ENCODE measurements around the gene MYO5C. TPM values are rescaled to one million over a fixed set of nuclear protein-coding genes. Genes with fewer than 3 reads are reported as not detected.

The MYO5C gene
- total and polyA plus RNA-seq, 2 donors (not counting 3 experiments of a cell fraction or from before 2014, with no cell fraction given) = 7.5 to 19.4 TPM

DNA sequence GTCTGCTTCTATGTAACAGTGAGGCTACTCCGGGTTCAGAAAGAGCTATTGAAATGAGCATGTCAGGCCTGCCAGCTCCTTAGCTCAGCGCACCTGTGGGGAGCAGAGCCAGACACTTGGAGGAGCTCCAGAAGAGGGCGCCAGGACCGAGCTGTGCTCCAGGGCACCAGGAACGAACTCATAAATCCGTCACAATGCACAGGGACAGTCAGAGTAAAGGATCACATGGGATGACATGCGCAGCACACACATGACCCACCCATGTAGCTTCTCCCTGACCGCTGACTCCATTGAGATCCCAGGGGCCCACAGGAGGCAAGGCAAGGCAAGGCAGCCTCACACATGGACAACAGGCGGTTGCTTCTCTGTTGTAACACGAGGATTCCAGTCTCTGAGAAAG is 78.4 kb downstream of the MYO5C start:
- no peaks in the 10 kb centered on the region for H4K20me1 ChIP-seq (replicated peaks; ENCODE audit: control insufficient read depth, extremely low read depth, insufficient read depth, low read length)
- DNase-seq (ENCODE audit: low read depth, low spot score) = no peak
- no peaks in the 10 kb centered on the region for H3K9me1 ChIP-seq (replicated peaks; ENCODE audit: control insufficient read depth, extremely low read depth, insufficient read depth, low read length)
- no peak overlapping the region for H2AFZ ChIP-seq (ENCODE audit: low read depth, low read length)
- no peak overlapping the region for H3K4me3 ChIP-seq (replicated peaks in 1 of 3; ENCODE audit: insufficient read depth in 1 of 3, low read depth in 1 of 3, low read length in 3 of 3)
- POLR2A ChIA-PET = no interaction called here
- peak; percentile 18 for FAIRE-seq
- CTCF ChIA-PET = interaction anchor here (1.1 to 1.7 kb wide), 6 partner anchors 9 to 519 kb away, joined by 3 to 5 read pairs (median 4); no protein-coding TSS in a partner anchor
- intact Hi-C loops (cut with micrococcal nuclease) (no loop called here), dilution Hi-C loops (cut with MboI; ENCODE audit: extremely low pct_ligation_motif_present, low sequenced_read_pairs) (no loop called here)
- no peak for TF ChIP-seq MYC (IDR thresholded peaks at IDR 0.05; ENCODE audit: low read depth, low read length)
- TF ChIP-seq, protein P1, sequence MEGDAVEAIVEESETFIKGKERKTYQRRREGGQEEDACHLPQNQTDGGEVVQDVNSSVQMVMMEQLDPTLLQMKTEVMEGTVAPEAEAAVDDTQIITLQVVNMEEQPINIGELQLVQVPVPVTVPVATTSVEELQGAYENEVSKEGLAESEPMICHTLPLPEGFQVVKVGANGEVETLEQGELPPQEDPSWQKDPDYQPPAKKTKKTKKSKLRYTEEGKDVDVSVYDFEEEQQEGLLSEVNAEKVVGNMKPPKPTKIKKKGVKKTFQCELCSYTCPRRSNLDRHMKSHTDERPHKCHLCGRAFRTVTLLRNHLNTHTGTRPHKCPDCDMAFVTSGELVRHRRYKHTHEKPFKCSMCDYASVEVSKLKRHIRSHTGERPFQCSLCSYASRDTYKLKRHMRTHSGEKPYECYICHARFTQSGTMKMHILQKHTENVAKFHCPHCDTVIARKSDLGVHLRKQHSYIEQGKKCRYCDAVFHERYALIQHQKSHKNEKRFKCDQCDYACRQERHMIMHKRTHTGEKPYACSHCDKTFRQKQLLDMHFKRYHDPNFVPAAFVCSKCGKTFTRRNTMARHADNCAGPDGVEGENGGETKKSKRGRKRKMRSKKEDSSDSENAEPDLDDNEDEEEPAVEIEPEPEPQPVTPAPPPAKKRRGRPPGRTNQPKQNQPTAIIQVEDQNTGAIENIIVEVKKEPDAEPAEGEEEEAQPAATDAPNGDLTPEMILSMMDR (IDR thresholded peaks at IDR 0.05; ENCODE audit: extremely low read depth in 1 of 2, insufficient read depth in 1 of 2, low read depth in 1 of 2, low read length in 2 of 2) = peak in 1 of 2 donors; percentile 3
- no peak overlapping the region for H3K27ac ChIP-seq (ENCODE audit: insufficient read depth, low read depth, low read length)
- H3K79me2 ChIP-seq (ENCODE audit: control insufficient read depth, insufficient read depth, low read length) = no peaks in the 10 kb centered on the region
- H3K27me3 ChIP-seq (ENCODE audit: control insufficient read depth in 2 of 2, insufficient read depth in 2 of 2, low read length in 2 of 2) = no peaks in the 10 kb centered on the region
- no peaks in the 10 kb centered on the region for H3K9me3 ChIP-seq (replicated peaks; ENCODE audit: control insufficient read depth, insufficient read depth, low read length)
- peaks cover 0 to 9% of the 10 kb centered on the region in 2 experiments for H3K36me3 ChIP-seq (ENCODE audit: control insufficient read depth in 2 of 2, extremely low read depth in 1 of 2, insufficient read depth in 2 of 2, low read length in 2 of 2)
- H3K4me2 ChIP-seq (ENCODE audit: insufficient read depth, low read length) = no peak overlapping the region
- no peaks in the 10 kb centered on the region for H3K4me1 ChIP-seq (ENCODE audit: control insufficient read depth, extremely low read depth, insufficient read depth, low read length)
- no peak overlapping the region for H3K9ac ChIP-seq (replicated peaks; ENCODE audit: extremely low read depth, insufficient read depth, low read length)
- BruUV-seq (replicated peaks) = no TSS peak

DNA sequence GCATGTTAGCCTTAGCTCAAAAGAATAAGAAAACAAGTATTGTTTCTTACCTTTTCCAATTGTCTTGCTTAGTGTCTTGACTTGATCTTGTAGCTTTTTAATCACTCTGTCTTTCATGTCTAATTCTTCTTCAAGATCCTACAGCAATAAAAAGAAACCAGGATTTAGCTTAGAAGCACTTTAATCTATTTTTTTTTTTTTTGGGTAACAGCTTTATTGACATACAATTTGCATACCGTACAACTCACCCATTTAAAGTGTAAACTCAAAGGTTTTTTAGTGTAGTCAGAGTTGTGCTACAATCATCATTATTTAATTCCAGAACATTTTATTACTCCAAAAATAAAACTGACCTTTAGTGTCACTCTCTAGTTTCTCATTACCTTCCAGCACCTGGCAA is 81.1 kb downstream of the MYO5C start:
- Histone ChIP-seq H3K27me3 (ENCODE audit: control insufficient read depth in 2 of 2, insufficient read depth in 2 of 2, low read length in 2 of 2) (no peaks in the 10 kb centered on the region), H3K4me1 (ENCODE audit: control insufficient read depth, extremely low read depth, insufficient read depth, low read length) (no peaks in the 10 kb centered on the region), H3K4me2 (ENCODE audit: insufficient read depth, low read length) (no peak overlapping the region), H3K27ac (ENCODE audit: insufficient read depth, low read depth, low read length) (no peak overlapping the region), H3K9me3 (replicated peaks; ENCODE audit: control insufficient read depth, insufficient read depth, low read length) (no peaks in the 10 kb centered on the region), H2AFZ (ENCODE audit: low read depth, low read length) (no peak overlapping the region), H3K9ac (replicated peaks; ENCODE audit: extremely low read depth, insufficient read depth, low read length) (no peak overlapping the region), H3K4me3 (replicated peaks in 1 of 3; ENCODE audit: insufficient read depth in 1 of 3, low read depth in 1 of 3, low read length in 3 of 3) (no peak overlapping the region), H3K9me1 (replicated peaks; ENCODE audit: control insufficient read depth, extremely low read depth, insufficient read depth, low read length) (no peaks in the 10 kb centered on the region), H4K20me1 (replicated peaks; ENCODE audit: control insufficient read depth, extremely low read depth, insufficient read depth, low read length) (no peaks in the 10 kb centered on the region), H3K36me3 (ENCODE audit: control insufficient read depth in 2 of 2, extremely low read depth in 1 of 2, insufficient read depth in 2 of 2, low read length in 2 of 2) (peaks cover 0 to 15% of the 10 kb centered on the region in 2 experiments), H3K79me2 (ENCODE audit: control insufficient read depth, insufficient read depth, low read length) (no peaks in the 10 kb centered on the region)
- FAIRE-seq (no peak), DNase-seq (ENCODE audit: low read depth, low spot score) (no peak)
- ChIA-PET CTCF (interaction anchor here (0.8 to 1.9 kb wide), 7 partner anchors 13 to 564 kb away, joined by 3 to 12 read pairs (median 3); partner anchors contain the start of gene LEO1), POLR2A (interaction anchor here (0.7 kb wide), 1 partner anchor 41 kb away, joined by 3 read pairs; no protein-coding TSS in a partner anchor)
- TF ChIP-seq, protein P1 (IDR thresholded peaks at IDR 0.05; ENCODE audit: extremely low read depth in 1 of 2, insufficient read depth in 1 of 2, low read depth in 1 of 2, low read length in 2 of 2) = no peak
- TF ChIP-seq POLR2A (IDR thresholded peaks at IDR 0.05; ENCODE audit: low read depth, low read length) (no peak), FOS (IDR thresholded peaks at IDR 0.05; ENCODE audit: borderline replicate concordance, insufficient read depth, low read length) (no peak), JUN (IDR thresholded peaks at IDR 0.05; ENCODE audit: borderline replicate concordance, insufficient read depth, insufficient read length, low read depth) (no peak), POLR2AphosphoS5 (IDR thresholded peaks at IDR 0.05; ENCODE audit: insufficient read depth, low read depth, low read length) (no peak), GATA2 (IDR thresholded peaks at IDR 0.05; ENCODE audit: insufficient read depth, insufficient read length, low read depth, low read length) (no peak), MAX (IDR thresholded peaks at IDR 0.05; ENCODE audit: insufficient read depth, insufficient read length) (no peak), MYC (IDR thresholded peaks at IDR 0.05; ENCODE audit: low read depth, low read length) (no peak), EZH2 (IDR thresholded peaks at IDR 0.05; ENCODE audit: borderline replicate concordance, low read depth, low read length, severe bottlenecking) (no peak)
- intact Hi-C loops (cut with micrococcal nuclease) = no loop called here
- no TSS peak for BruUV-seq (replicated peaks)
- dilution Hi-C loops (cut with MboI; ENCODE audit: extremely low pct_ligation_motif_present, low sequenced_read_pairs) = no loop called here
